GM23338 (cell line): ENCODE results near the gene PNPLA1.

ENCODE experiments used
- CTCF ChIP-seq, 2 experiments: fragments of 200-600 bp in 1 of 2; sonication (generic) in 1 of 2; conservative IDR thresholded peaks; 2 replicates each; pipeline versions ENCODE4 v1.5.1 to v1.6.1; 2016 to 2017; ENCODE audit warnings: antibody characterized with exemption in 2 of 2, low read depth in 2 of 2, mild to moderate bottlenecking in 2 of 2, moderate library complexity in 1 of 2
- EZH2 ChIP-seq: fragments of 200-600 bp; sonication (generic); IDR thresholded peaks from one replicate; pipeline ENCODE4 v1.8.0; 2017; ENCODE audit warnings: antibody characterized with exemption, mild to moderate bottlenecking, low read depth; ENCODE audit not compliant: unreplicated experiment
- POLR2AphosphoS5 ChIP-seq: IDR thresholded peaks from 2 replicates; pipeline ENCODE4 v1.6.1; 2016; ENCODE audit warnings: antibody characterized with exemption, low read depth
- TF ChIP-seq, protein P1 (sequence below): IDR thresholded peaks from one replicate; pipeline ENCODE4 v1.6.1; 2018; ENCODE audit warnings: antibody characterized with exemption; ENCODE audit not compliant: unreplicated experiment

DNA sequence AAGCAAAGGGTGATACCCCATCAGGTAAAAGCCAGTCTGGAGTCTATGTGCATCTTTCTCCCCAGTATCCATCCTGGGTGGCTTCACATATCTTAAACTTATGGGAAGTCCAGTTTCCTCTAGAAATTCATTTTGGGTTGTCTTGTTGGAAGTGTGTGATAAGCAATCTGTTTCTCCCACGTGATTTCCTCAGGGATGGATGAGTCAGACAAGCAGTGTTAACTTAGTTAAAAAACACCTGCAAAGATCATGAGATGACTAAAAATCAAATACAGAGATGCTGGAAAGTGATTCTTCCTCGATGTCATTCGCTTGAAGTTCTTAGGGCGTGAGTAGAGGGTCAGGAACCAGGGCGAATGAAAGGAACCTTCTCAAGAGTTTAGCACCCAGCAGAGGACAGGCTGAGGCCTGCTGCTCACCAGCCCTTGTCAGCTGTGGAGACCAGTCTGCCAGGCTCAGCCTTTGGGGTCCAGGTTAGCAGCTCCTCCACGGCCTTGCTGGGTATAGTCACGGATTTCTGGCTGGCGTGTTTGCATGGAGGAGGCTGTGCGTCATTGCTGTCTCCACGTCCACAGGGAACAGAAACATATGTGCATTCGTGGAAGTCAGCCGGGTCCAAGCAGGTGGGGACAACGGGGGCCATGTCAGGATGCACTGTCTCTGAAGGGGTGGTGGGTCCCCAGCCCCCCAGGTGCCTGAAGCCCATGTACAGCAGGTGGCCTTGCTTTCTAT, 2.8 kb upstream of the PNPLA1 start:
- TF ChIP-seq, protein P1, sequence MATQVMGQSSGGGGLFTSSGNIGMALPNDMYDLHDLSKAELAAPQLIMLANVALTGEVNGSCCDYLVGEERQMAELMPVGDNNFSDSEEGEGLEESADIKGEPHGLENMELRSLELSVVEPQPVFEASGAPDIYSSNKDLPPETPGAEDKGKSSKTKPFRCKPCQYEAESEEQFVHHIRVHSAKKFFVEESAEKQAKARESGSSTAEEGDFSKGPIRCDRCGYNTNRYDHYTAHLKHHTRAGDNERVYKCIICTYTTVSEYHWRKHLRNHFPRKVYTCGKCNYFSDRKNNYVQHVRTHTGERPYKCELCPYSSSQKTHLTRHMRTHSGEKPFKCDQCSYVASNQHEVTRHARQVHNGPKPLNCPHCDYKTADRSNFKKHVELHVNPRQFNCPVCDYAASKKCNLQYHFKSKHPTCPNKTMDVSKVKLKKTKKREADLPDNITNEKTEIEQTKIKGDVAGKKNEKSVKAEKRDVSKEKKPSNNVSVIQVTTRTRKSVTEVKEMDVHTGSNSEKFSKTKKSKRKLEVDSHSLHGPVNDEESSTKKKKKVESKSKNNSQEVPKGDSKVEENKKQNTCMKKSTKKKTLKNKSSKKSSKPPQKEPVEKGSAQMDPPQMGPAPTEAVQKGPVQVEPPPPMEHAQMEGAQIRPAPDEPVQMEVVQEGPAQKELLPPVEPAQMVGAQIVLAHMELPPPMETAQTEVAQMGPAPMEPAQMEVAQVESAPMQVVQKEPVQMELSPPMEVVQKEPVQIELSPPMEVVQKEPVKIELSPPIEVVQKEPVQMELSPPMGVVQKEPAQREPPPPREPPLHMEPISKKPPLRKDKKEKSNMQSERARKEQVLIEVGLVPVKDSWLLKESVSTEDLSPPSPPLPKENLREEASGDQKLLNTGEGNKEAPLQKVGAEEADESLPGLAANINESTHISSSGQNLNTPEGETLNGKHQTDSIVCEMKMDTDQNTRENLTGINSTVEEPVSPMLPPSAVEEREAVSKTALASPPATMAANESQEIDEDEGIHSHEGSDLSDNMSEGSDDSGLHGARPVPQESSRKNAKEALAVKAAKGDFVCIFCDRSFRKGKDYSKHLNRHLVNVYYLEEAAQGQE, result no peak
- TF ChIP-seq EZH2, result no peak
- TF ChIP-seq POLR2AphosphoS5, result no peak
- TF ChIP-seq CTCF (conservative IDR thresholded peaks at IDR 0.05; ENCODE audit: low read depth in 2 of 2), result no peak
